ENCODE data around the gene ST3GAL4. TPM values are rescaled to one million over a fixed set of nuclear protein-coding genes. Genes with fewer than 3 reads are reported as not detected.

The ST3GAL4 gene
- total and polyA plus RNA-seq, 2 donors (not counting 1 experiment from before 2014, with no cell fraction given): 1.1 to 1.9 TPM

GRCh38 chr11:126415128-126415527 lies 59.6 kb downstream of the ST3GAL4 start:
- H3K27me3 ChIP-seq (replicated peaks in 1 of 4; ENCODE audit: control extremely low read depth in 1 of 4, control insufficient read depth in 3 of 4, insufficient read depth in 4 of 4, low read length in 3 of 4): peaks cover 0 to 13% (median 0%) of the 10 kb centered on the region in 4 experiments
- ATAC-seq (ENCODE audit: low read depth): no peak
- ChIA-PET CTCF (no interaction called here), POLR2A (no interaction called here)
- TF ChIP-seq EZH2 (IDR thresholded peaks at IDR 0.05; ENCODE audit: borderline replicate concordance, insufficient read depth, low read depth, low read length, poor library complexity, severe bottlenecking) (no peak), CTCF (IDR thresholded peaks at IDR 0.05) (no peak)
- Mint-ChIP-seq H3K27ac (no peak overlapping the region), H3K4me3 (no peak overlapping the region), H3K9me3 (ENCODE audit: insufficient read depth) (no peaks in the 10 kb centered on the region), H3K27me3 (no peaks in the 10 kb centered on the region), H3K4me1 (peaks cover 14% of the 10 kb centered on the region)
- 98% methylated on average over 5 of the region's 7 CpGs for WGBS (ENCODE audit: insufficient coverage)
- intact Hi-C loops (cut with micrococcal nuclease): no loop called here
- H3K4me2 ChIP-seq (replicated peaks; ENCODE audit: low read depth, low read length, poor library complexity, severe bottlenecking): no peak overlapping the region
- no peaks in the 10 kb centered on the region for H3K79me2 ChIP-seq (ENCODE audit: control insufficient read depth, insufficient read depth, low read length)
- no peak overlapping the region for H3K27ac ChIP-seq (ENCODE audit: low read length in 2 of 2)
- no peaks in the 10 kb centered on the region for H4K20me1 ChIP-seq (ENCODE audit: control insufficient read depth, insufficient read depth, low read length, poor library complexity, severe bottlenecking)
- H3K9me3 ChIP-seq (ENCODE audit: control extremely low read depth in 1 of 3, control insufficient read depth in 2 of 3, insufficient read depth in 1 of 3, low read length in 2 of 3): peaks cover 0 to 2% (median 0%) of the 10 kb centered on the region in 3 donors
- DNase-seq: no peak
- no peak overlapping the region for H2AFZ ChIP-seq (ENCODE audit: insufficient read depth, low read depth, low read length, poor library complexity, severe bottlenecking)
- no peak overlapping the region for H3K9ac ChIP-seq (ENCODE audit: low read length)
- peaks cover 13 to 15% of the 10 kb centered on the region in 2 donors for H3K4me1 ChIP-seq (ENCODE audit: control insufficient read depth in 2 of 2, insufficient read depth in 2 of 2, low read length in 2 of 2)
- H3K4me3 ChIP-seq (ENCODE audit: control extremely low read depth in 1 of 5, extremely low read depth in 1 of 5, insufficient read depth in 1 of 5, low read depth in 2 of 5, low read length in 4 of 5): no peak overlapping the region
- no peaks in the 10 kb centered on the region for H3K36me3 ChIP-seq (replicated peaks in 1 of 2; ENCODE audit: control extremely low read depth in 1 of 2, control insufficient read depth in 1 of 2, extremely low read depth in 1 of 2, insufficient read depth in 2 of 2, low read length in 1 of 2)

DNA sequence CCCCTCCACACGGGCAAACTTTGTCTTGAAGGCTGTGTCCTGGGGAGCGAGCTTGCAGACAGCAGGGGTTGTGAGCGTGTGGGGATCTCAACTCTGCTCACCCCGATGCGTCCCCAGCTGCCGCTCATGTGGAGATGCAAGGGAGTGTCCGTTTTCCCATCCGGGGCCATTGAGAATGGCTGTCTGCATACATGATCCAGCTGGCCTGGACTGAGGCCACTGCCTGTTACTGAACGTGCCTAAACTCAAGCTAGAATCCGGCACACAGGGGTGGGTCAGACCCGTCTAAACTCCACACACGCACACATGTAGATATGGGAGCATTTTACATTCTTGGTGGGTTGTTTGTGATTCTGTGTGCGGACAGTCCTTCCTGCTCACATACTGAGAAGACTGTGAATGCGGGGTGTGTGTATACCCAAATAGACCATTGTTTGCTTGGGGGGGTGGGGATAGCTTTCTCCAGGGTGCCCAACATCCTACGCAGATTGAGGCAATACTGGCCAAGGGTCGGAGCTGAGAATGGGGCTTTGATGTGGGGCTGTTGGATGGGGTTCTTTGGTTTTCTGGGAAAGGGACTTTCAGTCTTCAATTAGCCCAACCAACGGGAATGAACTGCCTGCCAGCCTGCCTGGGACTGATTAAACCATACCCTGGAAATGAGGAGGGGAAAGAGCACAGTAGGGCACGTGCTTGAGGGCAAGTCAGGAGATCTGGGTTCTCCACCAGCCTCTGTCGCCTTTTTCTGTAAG lies 60.4 kb downstream of the ST3GAL4 start:
- Histone ChIP-seq H3K9ac (ENCODE audit: low read length) (peak overlapping the region; percentile 55), H3K4me2 (replicated peaks; ENCODE audit: low read depth, low read length, poor library complexity, severe bottlenecking) (peak overlapping the region; percentile 87), H3K27me3 (replicated peaks in 1 of 4; ENCODE audit: control extremely low read depth in 1 of 4, control insufficient read depth in 3 of 4, insufficient read depth in 4 of 4, low read length in 3 of 4) (peaks cover 0 to 13% (median 0%) of the 10 kb centered on the region in 4 experiments), H3K4me1 (ENCODE audit: control insufficient read depth in 2 of 2, insufficient read depth in 2 of 2, low read length in 2 of 2) (peaks cover 19 to 21% of the 10 kb centered on the region in 2 donors), H3K27ac (ENCODE audit: low read length in 2 of 2) (no peak overlapping the region), H3K79me2 (ENCODE audit: control insufficient read depth, insufficient read depth, low read length) (no peaks in the 10 kb centered on the region), H3K4me3 (ENCODE audit: control extremely low read depth in 1 of 5, extremely low read depth in 1 of 5, insufficient read depth in 1 of 5, low read depth in 2 of 5, low read length in 4 of 5) (peak overlapping the region in 4 of 5 experiments; percentile 32 to 53 (median 45)), H3K36me3 (replicated peaks in 1 of 2; ENCODE audit: control extremely low read depth in 1 of 2, control insufficient read depth in 1 of 2, extremely low read depth in 1 of 2, insufficient read depth in 2 of 2, low read length in 1 of 2) (no peaks in the 10 kb centered on the region), H3K9me3 (ENCODE audit: control extremely low read depth in 1 of 3, control insufficient read depth in 2 of 3, insufficient read depth in 1 of 3, low read length in 2 of 3) (peaks cover 0 to 2% (median 0%) of the 10 kb centered on the region in 3 donors), H2AFZ (ENCODE audit: insufficient read depth, low read depth, low read length, poor library complexity, severe bottlenecking) (peak overlapping the region; percentile 83), H4K20me1 (ENCODE audit: control insufficient read depth, insufficient read depth, low read length, poor library complexity, severe bottlenecking) (no peaks in the 10 kb centered on the region)
- ATAC-seq (ENCODE audit: low read depth) (no peak), DNase-seq (no peak)
- TF ChIP-seq EZH2 (IDR thresholded peaks at IDR 0.05; ENCODE audit: borderline replicate concordance, insufficient read depth, low read depth, low read length, poor library complexity, severe bottlenecking) (no peak), CTCF (IDR thresholded peaks at IDR 0.05) (no peak)
- POLR2A ChIA-PET: interaction anchor here (0.6 kb wide), 1 partner anchor 60 kb away, joined by 5 read pairs; the partner anchor contains the start of gene ST3GAL4
- CTCF ChIA-PET: interaction anchor here (0.9 to 1.5 kb wide), 3 partner anchors 65 to 105 kb away, joined by 3 to 5 read pairs (median 5); no protein-coding TSS in a partner anchor
- peak overlapping the region; percentile 26 for H3K27ac Mint-ChIP-seq
- 95% methylated on average over 15 of the region's 19 CpGs for WGBS (ENCODE audit: insufficient coverage)
- H3K4me1 Mint-ChIP-seq: peaks cover 20% of the 10 kb centered on the region
- intact Hi-C loops (cut with micrococcal nuclease): no loop called here
- no peaks in the 10 kb centered on the region for H3K27me3 Mint-ChIP-seq
- no peaks in the 10 kb centered on the region for H3K9me3 Mint-ChIP-seq (ENCODE audit: insufficient read depth)
- peak overlapping the region; percentile 77 for H3K4me3 Mint-ChIP-seq
